ENCODE results near the gene GHRHR.

GHRHR gene

DNA sequence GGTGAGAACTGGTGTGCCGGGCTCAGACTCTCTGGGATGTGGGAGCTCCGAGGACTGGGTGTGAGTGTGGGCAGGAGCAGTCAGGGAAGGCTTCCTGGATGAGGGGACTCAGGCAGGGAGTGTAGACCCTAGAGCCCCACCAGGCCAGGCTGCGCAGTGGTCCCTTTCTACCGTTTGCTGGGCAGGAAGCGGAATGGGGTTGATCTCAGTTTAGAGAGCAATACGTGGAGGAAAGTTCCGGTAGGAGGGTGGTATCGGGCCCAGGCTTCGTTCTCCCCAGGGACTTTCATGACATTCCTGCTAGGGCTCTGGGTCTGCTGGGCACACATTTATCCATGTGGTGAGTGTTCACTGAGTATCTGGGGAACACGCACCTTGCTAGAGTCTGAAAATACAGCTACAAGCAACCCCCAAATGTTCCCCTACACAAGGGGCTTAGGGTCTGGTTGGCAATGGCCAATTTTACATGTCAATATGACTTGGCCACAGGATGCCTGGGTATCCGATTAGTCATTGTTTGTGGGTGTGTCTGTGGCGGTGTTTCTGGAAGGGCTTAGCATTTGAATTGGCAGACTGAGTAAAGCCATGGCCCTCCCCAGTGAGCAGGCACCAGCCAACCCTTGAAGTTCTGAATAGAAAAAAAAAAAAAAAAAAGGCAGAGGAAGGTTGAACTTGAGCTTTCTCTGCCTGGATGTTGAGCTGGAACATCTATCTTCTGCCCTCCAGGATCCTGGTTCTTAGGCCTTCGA, 20.8 kb downstream of the GHRHR start:
- 12 to 18% methylated on average over 13 of the region's 13 CpGs for WGBS, 2 experiments
- H3K36me3 ChIP-seq (ENCODE audit: control insufficient read depth, insufficient read depth, low read length): no peaks in the 10 kb centered on the region
- H3K27me3 ChIP-seq (ENCODE audit: control insufficient read depth, insufficient read depth, low read length, poor library complexity, severe bottlenecking): peaks cover 44% of the 10 kb centered on the region
- no peak overlapping the region for H3K27ac ChIP-seq (ENCODE audit: insufficient read depth, low read depth, low read length, poor library complexity, severe bottlenecking)
- peaks cover 38% of the 10 kb centered on the region for H3K4me1 ChIP-seq (ENCODE audit: control insufficient read depth, insufficient read depth, low read length)
- no peaks in the 10 kb centered on the region for H3K9me3 ChIP-seq (ENCODE audit: control insufficient read depth, low read length)
- H3K4me3 ChIP-seq (ENCODE audit: insufficient read depth, low read depth, low read length): no peak overlapping the region

DNA sequence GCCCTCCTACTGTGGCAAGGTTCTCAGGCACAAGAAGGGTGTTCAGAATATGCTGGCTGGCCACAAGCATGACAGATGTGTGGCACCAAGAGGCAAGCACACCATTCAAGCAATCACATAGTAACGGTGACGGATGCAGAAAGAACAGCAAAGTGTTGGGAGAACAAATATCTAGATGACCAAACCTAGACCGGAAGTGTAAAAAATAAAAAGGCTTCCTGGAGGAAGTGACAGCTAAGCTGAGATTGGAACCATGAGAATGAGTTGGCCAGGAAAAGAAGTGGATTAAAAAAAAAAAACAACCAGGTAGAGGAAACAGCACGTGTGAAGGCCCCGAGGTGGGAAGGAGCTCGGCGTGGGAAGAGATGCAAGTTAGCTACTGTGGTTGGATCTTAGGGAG, 22.0 kb downstream of the GHRHR start:
- no peak overlapping the region for H3K27ac ChIP-seq (ENCODE audit: insufficient read depth, low read depth, low read length, poor library complexity, severe bottlenecking)
- H3K36me3 ChIP-seq (ENCODE audit: control insufficient read depth, insufficient read depth, low read length): no peaks in the 10 kb centered on the region
- H3K9me3 ChIP-seq (ENCODE audit: control insufficient read depth, low read length): no peaks in the 10 kb centered on the region
- peaks cover 44% of the 10 kb centered on the region for H3K27me3 ChIP-seq (ENCODE audit: control insufficient read depth, insufficient read depth, low read length, poor library complexity, severe bottlenecking)
- peaks cover 42% of the 10 kb centered on the region for H3K4me1 ChIP-seq (ENCODE audit: control insufficient read depth, insufficient read depth, low read length)
- 89 to 90% methylated on average over 7 of the region's 7 CpGs for WGBS, 2 experiments
- no peak overlapping the region for H3K4me3 ChIP-seq (ENCODE audit: insufficient read depth, low read depth, low read length)

DNA sequence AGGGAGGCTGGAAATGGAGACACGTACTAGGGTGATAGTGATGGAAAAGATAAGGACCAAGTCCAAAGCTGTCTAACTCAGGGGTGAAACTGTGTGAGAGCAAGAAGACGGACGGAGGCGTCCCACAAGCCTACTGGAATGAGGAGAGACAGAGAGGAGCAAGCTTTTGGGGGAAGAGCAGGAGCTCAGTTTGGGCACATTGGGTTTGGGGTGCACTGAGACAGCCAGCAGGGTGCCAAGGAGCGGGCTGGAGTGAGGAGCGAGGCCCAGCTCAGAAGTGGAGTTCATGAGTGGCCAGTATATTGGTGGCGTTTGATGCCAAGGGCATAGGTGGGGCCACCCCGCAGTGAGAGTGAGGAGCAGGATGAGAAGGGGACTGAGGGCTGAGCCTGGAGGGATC, 22.6 kb downstream of the GHRHR start:
- Histone ChIP-seq H3K27me3 (ENCODE audit: control insufficient read depth, insufficient read depth, low read length, poor library complexity, severe bottlenecking) (peaks cover 44% of the 10 kb centered on the region), H3K27ac (ENCODE audit: insufficient read depth, low read depth, low read length, poor library complexity, severe bottlenecking) (no peak overlapping the region), H3K9me3 (ENCODE audit: control insufficient read depth, low read length) (no peaks in the 10 kb centered on the region), H3K36me3 (ENCODE audit: control insufficient read depth, insufficient read depth, low read length) (no peaks in the 10 kb centered on the region), H3K4me1 (ENCODE audit: control insufficient read depth, insufficient read depth, low read length) (peaks cover 42% of the 10 kb centered on the region), H3K4me3 (ENCODE audit: insufficient read depth, low read depth, low read length) (no peak overlapping the region)
- 73 to 78% methylated on average over 8 of the region's 8 CpGs for WGBS, 2 experiments

DNA sequence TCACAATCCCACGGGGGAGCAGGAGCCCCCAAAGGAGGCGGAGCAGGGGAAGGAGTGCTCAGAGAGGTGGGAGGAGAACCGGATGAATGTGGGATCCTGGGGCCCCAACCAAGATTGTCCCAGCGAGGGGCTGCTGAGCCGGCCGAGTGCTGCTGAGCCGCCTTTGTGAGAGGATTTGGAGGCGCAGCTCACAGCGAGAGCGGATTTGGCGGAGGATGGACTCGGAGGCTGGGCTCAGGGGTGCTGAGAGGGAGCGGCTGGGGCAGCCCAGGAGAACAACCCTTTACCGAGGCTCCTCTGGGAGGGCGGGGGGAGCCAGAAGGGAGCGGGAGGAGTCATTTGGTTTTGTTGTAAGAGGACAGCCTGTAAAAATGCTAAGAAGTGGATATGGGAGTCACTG, 23.0 kb downstream of the GHRHR start:
- Histone ChIP-seq H3K4me1 (ENCODE audit: control insufficient read depth, insufficient read depth, low read length) (peaks cover 42% of the 10 kb centered on the region), H3K36me3 (ENCODE audit: control insufficient read depth, insufficient read depth, low read length) (no peaks in the 10 kb centered on the region), H3K4me3 (ENCODE audit: insufficient read depth, low read depth, low read length) (no peak overlapping the region), H3K27ac (ENCODE audit: insufficient read depth, low read depth, low read length, poor library complexity, severe bottlenecking) (no peak overlapping the region), H3K27me3 (ENCODE audit: control insufficient read depth, insufficient read depth, low read length, poor library complexity, severe bottlenecking) (peaks cover 44% of the 10 kb centered on the region), H3K9me3 (ENCODE audit: control insufficient read depth, low read length) (no peaks in the 10 kb centered on the region)
- WGBS, 2 experiments: 9 to 13% methylated on average over 16 of the region's 16 CpGs

DNA sequence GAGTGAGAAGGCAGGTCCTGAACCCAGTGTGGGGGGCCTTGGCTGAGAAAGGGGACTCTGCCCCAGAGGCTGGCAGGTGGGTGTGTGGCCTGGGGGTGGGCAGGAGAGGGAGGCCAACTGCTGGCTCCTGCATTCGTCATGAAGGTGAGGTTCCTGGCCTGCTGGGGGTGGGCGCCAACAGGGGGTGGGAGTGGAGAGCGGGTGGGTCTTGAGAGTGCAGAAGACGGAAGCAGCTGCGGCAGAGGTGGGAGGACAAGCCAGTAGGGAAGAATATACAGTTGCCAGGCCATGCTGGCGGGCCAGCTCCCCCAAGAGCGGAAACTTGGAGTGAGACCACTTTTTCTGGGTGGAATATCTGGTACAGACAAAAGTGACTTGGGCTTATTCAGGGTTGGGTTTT, 23.4 kb downstream of the GHRHR start:
- H3K27me3 ChIP-seq (ENCODE audit: control insufficient read depth, insufficient read depth, low read length, poor library complexity, severe bottlenecking): peaks cover 44% of the 10 kb centered on the region
- peaks cover 43% of the 10 kb centered on the region for H3K4me1 ChIP-seq (ENCODE audit: control insufficient read depth, insufficient read depth, low read length)
- WGBS, 2 experiments: 71 to 78% methylated on average over 7 of the region's 7 CpGs

DNA sequence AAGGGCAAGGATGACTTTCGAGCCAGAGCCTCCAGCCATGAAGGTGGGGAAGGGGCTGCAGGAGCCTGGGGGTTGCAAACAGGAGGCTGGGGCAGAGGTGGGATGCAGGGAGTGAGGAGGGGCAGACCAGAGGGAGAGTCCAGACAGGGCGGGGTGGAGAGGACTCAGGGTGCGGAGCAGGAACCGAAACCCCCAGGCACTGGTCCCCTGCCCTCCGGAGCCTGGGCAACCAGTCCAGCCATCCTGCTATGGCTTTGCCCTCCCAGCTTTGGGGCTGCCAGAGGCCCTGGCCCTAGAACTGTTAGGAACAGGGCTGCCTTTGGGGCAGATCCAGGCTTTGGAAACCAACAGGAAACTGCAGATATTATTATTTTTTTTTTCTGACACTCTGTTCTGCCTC, 24.2 kb downstream of the GHRHR start:
- no peak overlapping the region for H3K27ac ChIP-seq (ENCODE audit: insufficient read depth, low read depth, low read length, poor library complexity, severe bottlenecking)
- peaks cover 44% of the 10 kb centered on the region for H3K27me3 ChIP-seq (ENCODE audit: control insufficient read depth, insufficient read depth, low read length, poor library complexity, severe bottlenecking)
- 89 to 92% methylated on average over 5 of the region's 5 CpGs for WGBS, 2 experiments
- no peak overlapping the region for H3K4me3 ChIP-seq (ENCODE audit: insufficient read depth, low read depth, low read length)
- peaks cover 49% of the 10 kb centered on the region for H3K4me1 ChIP-seq (ENCODE audit: control insufficient read depth, insufficient read depth, low read length)
- no peaks in the 10 kb centered on the region for H3K9me3 ChIP-seq (ENCODE audit: control insufficient read depth, low read length)
- no peaks in the 10 kb centered on the region for H3K36me3 ChIP-seq (ENCODE audit: control insufficient read depth, insufficient read depth, low read length)

More for the DNA sequence above, 23.4 kb downstream of the GHRHR start:
- no peaks in the 10 kb centered on the region for H3K9me3 ChIP-seq (ENCODE audit: control insufficient read depth, low read length)
- H3K27ac ChIP-seq (ENCODE audit: insufficient read depth, low read depth, low read length, poor library complexity, severe bottlenecking): no peak overlapping the region
- H3K36me3 ChIP-seq (ENCODE audit: control insufficient read depth, insufficient read depth, low read length): no peaks in the 10 kb centered on the region
- H3K4me3 ChIP-seq (ENCODE audit: insufficient read depth, low read depth, low read length): no peak overlapping the region

DNA sequence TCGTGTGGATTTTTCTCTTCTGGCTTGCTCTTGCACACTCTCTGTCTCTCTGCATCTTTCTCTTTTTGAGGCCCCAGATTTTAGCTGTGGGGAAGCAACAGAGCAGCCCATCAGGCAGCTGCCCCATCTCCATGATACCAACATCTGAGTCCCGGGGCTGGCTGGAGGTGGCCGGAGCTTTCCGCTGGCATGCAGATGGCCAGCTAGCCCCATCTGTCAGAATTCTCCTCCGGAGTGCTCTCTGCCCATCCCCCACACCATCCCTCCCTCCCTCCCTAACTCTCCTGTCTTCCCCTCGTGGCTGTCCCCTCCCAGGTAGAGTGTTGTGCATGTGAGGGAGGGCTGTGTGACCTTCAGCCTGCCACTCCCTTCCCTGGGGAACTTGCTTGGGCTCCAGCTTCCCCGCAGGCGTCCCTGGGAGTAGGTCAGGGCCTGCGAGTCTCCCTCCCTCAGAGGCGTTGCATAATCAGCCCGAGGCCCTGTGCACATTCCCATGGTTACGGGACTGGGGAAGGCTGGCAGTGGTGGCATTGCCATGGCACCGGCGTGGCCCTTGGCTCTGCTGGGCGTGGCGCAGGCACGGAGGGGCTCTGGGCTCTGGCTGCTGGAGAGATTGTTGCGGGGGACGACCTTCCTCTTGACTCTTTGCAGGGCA, 24.7 kb downstream of the GHRHR start:
- WGBS, 2 experiments: 56 to 57% methylated on average over 17 to 19 of the region's 19 CpGs
- H3K4me3 ChIP-seq (ENCODE audit: insufficient read depth, low read depth, low read length): no peak overlapping the region
- H3K36me3 ChIP-seq (ENCODE audit: control insufficient read depth, insufficient read depth, low read length): no peaks in the 10 kb centered on the region
- H3K9me3 ChIP-seq (ENCODE audit: control insufficient read depth, low read length): no peaks in the 10 kb centered on the region
- no peak overlapping the region for H3K27ac ChIP-seq (ENCODE audit: insufficient read depth, low read depth, low read length, poor library complexity, severe bottlenecking)
- peaks cover 39% of the 10 kb centered on the region for H3K27me3 ChIP-seq (ENCODE audit: control insufficient read depth, insufficient read depth, low read length, poor library complexity, severe bottlenecking)
- peaks cover 49% of the 10 kb centered on the region for H3K4me1 ChIP-seq (ENCODE audit: control insufficient read depth, insufficient read depth, low read length)

DNA sequence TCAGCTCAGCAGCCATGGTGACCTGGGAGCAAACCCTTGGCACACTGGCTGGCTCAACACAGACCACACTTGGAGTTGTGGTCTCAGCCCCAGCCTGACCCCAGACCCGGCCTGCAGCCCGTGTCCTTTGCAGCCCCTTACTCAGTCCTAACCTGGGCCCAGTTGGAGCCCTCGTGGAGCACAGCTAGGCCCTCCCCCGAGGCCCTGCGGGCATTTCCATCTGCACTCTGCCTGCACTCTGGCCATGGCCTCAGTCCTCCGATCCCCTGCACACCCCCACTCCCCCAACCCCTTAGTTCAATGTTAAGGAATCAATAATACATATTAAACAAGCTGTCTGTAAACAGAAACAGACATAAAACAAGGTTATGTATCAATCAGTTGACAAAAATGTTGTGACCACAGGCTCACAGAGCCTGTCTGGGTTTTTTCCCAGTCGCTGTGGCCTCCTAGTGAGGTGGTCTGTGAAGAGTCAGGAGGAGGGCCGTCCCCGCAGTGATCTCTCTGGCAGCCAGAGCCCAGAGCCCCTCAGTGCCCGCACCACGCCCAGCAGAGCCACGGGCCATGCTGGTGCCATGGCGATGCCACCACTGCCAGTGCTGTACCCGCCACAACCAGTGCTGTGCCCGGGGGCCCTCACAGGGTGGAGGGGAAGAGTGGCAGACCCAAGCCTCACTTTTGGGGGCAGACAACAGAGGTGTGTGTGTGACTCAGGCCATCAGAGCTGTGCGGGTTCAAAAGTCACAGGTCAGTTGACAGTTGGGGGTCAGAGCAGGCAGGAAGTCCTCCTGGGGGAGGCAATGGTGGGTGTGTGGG, 25.5 kb downstream of the GHRHR start:
- H3K36me3 ChIP-seq (ENCODE audit: control insufficient read depth, insufficient read depth, low read length): no peaks in the 10 kb centered on the region
- H3K4me1 ChIP-seq (ENCODE audit: control insufficient read depth, insufficient read depth, low read length): peaks cover 48% of the 10 kb centered on the region
- 77 to 82% methylated on average over 16 of the region's 16 CpGs for WGBS, 2 experiments
- H3K9me3 ChIP-seq (ENCODE audit: control insufficient read depth, low read length): no peaks in the 10 kb centered on the region
- peaks cover 34% of the 10 kb centered on the region for H3K27me3 ChIP-seq (ENCODE audit: control insufficient read depth, insufficient read depth, low read length, poor library complexity, severe bottlenecking)
- H3K27ac ChIP-seq (ENCODE audit: insufficient read depth, low read depth, low read length, poor library complexity, severe bottlenecking): no peak overlapping the region
- H3K4me3 ChIP-seq (ENCODE audit: insufficient read depth, low read depth, low read length): no peak overlapping the region

DNA sequence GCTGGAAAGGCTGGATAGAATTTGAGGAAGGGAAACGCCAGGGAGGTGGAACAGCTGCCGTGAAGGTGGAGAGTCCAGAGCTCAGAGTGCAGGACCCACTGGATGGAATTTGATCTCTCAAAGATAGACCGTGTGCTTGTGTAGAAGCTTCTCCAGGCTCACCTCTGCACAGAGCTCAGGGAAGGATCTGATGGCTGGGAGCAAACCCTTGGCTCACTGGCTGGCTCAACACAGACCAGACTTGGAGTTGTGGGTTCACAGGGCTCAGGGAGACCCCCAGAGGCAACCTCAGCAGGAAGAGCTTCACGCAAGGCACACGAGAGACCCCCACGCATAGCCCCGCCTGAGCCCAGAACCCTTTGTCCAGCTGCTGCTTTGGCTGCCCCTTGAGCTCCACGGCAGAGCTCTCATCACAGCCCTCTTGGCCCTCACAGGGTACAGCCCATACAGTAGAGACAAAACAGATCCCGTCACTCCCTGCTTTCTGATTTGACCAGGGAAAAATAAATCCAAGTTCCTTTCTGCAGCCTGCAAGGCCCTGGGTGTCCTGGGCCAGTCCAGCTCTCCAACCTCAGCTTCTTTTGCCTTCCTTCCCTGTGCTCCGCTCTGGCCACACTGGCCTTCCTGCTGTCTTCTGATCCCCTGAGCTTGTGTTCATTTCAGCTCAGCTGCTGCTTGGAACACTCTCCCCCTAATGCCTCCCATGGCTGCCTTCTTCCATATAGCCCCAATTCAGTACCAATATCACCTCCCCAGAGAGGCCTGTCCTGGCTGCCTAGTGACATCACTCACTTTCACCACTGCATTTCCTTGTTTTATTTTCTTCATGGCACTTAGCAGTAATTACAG, 26.3 kb downstream of the GHRHR start:
- 86 to 88% methylated on average over 10 of the region's 10 CpGs for WGBS, 2 experiments
- H3K27ac ChIP-seq (ENCODE audit: insufficient read depth, low read depth, low read length, poor library complexity, severe bottlenecking): no peak overlapping the region
- peaks cover 26% of the 10 kb centered on the region for H3K27me3 ChIP-seq (ENCODE audit: control insufficient read depth, insufficient read depth, low read length, poor library complexity, severe bottlenecking)
- peaks cover 42% of the 10 kb centered on the region for H3K4me1 ChIP-seq (ENCODE audit: control insufficient read depth, insufficient read depth, low read length)
- no peaks in the 10 kb centered on the region for H3K36me3 ChIP-seq (ENCODE audit: control insufficient read depth, insufficient read depth, low read length)
- no peaks in the 10 kb centered on the region for H3K9me3 ChIP-seq (ENCODE audit: control insufficient read depth, low read length)
- H3K4me3 ChIP-seq (ENCODE audit: insufficient read depth, low read depth, low read length): no peak overlapping the region

All from ectodermal cell (in vitro differentiated cells).